NCI-H82 (cell line): Measurements from ENCODE around the gene SLC66A1.

ENCODE experiments used
- DNase-seq: peaks from one replicate; lab custom pipeline; 2025; lab: John Stamatoyannopoulos, UW

SLC66A1 gene

GRCh38 chr1:19343617-19344350 is 31.7 kb downstream of the SLC66A1 start:
- DNase-seq = no peak

DNA sequence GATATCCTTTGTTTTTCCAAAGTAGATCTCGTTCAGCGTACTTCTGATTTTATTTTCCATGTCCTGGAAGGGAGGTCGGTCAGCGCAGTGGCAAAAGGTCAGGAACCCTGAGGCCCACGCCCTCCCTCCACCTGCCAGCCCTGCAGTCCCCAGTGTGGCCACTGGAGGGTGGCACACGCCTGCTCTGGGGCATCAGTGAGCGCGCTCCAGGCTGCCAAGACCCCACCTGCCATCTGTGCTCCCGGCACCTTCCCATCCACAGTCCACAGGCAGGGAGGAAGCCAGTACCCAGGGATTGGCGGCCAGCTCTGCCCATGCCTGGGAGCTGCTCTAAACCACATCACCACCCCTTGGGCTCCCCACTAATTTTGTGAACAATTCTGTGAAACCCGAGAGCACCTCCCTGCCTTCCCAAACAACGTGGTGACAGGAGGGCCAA is 32.3 kb downstream of the SLC66A1 start:
- DNase-seq = peak; percentile 81

GRCh38 chr1:19344831-19345230 is 32.7 kb downstream of the SLC66A1 start:
- DNase-seq = no peak

- DNase-seq = no peak
These were observed 33.3 kb downstream of the SLC66A1 start for GRCh38 chr1:19345391-19345790.

DNA sequence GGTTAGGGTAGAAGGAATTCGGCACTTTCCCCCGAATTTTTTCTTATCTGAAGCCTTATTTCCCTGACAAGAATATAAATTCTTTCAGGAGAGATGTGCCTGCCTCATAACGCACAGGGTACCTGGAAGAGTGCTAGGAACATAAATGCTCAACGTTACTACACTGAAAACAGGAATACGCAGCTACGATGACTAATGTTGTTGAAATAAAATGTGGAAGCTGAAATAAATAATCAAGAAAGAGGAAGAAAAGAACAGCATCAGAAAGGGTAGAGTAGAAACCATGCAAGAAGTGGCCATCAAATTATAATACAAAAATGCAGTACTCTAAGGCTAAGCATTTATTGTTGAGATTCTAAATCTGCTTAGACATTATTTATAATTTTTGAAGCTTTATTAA is 33.9 kb downstream of the SLC66A1 start:
- no peak for DNase-seq

DNA sequence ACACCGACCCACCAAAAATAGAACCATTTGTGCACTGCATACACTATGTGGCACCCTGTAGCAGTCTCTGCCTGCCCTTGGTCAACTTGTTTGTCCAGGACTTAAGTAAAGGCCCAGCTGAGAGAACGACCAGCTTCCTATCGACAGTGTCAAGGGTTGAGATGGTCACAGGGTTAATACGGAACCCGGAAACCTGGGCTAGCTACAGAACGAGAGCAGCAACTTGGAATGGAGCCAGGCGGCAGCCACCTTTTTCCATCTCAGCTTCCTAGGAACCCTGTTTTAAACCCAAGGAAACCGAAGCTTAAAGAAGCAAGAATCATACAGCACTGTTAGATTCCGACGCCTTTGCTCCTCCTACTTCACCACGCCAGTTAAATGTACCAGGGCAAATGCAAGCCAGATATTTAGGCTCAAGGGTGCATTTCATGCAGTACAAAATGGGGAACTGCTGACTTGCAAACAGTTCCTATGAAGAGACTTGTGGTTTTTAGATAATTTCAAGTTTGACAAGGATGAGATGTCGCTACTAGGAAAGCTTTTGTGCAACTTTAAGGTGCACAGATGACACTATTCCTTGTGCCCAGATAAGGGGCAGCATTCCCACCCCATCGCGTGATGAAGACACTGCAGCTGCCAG is 35.5 kb downstream of the SLC66A1 start:
- no peak for DNase-seq

DNA sequence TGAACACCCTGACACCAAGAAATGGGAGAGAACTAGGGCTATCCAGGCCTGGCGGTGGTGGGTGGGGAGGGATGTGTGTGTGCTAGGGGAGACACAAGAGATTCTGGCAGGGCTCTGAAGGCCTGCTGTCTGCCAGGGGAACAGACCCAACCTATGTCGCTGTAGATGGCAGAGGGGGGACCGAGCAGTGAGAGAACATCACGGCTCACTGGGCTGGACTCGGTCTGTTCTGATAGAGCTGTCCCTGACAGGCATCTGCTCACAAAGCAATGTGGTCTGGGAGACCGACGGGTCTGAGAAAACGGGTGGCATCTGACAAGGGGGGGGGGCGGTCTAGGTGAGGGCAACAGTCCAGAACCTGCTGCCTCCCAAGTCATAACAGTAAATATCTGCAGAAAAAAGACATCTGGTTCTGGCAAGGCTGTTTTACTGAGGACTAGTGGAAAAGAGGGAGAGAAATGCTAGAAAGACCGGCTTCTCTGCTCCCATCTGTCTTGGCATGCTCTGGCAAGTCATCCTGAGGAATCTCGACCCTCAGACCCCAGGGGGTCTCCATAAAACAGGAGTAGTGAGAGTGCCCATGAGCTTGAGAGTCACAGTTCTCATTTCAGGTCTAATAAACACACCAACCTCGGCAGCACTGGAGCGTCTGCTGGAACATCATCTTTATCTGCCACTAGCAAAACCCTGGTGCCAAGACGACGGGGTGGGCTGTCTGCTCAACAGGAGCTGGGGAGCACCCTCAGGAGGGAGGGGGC is 36.5 kb downstream of the SLC66A1 start:
- no peak for DNase-seq

DNA sequence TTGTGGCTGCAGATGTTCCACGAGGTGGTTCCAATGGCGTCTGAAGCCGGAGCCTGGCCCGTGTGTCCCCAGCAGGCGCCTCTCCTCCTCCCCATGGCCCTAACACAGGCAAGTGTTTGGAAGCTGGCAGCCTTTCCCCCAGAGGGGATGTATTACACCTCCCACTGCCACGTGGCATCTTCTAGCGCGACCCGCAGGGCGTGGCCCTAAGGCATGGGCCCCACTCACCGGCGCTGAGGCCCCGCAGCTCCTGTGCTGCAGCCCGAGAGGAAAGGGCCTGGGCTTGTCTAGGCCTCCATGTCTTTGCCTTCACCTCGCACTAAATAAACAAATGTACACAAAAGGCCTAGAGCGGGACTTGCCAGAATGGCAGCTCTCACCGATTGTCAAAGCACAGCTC is 37.9 kb downstream of the SLC66A1 start:
- no peak for DNase-seq

GRCh38 chr1:19350566-19350965 is 38.4 kb downstream of the SLC66A1 start:
- no peak for DNase-seq

- DNase-seq = no peak
These were observed 39.7 kb downstream of the SLC66A1 start for GRCh38 chr1:19351873-19352272.

- DNase-seq = no peak
These were observed 40.7 kb downstream of the SLC66A1 start for GRCh38 chr1:19352839-19353238.

GRCh38 chr1:19353596-19353995 is 41.5 kb downstream of the SLC66A1 start:
- DNase-seq = no peak

DNA sequence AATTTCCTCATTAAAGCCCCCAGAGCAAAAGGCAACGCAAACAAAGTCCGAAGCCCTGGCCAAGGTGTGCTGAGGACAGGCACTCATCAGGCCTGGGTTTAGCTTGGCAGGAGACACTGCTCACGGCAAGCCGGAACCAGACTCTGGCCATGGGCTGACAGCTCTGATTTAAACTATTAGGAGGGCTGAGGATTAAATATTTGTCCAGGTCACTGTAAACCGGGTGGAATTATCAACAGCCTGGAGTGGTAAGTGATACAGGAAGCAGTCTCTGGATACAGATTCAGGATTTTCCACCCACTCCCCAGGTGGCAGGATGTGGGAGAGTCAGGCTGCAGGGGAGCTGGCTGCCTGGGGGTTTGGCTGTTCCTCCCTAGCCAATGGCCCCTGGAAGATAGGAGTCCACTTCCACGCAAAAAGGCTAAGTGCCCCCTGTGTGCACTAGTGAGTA is 42.4 kb downstream of the SLC66A1 start:
- no peak for DNase-seq

GRCh38 chr1:19356266-19356665 is 44.1 kb downstream of the SLC66A1 start:
- DNase-seq = no peak

DNA sequence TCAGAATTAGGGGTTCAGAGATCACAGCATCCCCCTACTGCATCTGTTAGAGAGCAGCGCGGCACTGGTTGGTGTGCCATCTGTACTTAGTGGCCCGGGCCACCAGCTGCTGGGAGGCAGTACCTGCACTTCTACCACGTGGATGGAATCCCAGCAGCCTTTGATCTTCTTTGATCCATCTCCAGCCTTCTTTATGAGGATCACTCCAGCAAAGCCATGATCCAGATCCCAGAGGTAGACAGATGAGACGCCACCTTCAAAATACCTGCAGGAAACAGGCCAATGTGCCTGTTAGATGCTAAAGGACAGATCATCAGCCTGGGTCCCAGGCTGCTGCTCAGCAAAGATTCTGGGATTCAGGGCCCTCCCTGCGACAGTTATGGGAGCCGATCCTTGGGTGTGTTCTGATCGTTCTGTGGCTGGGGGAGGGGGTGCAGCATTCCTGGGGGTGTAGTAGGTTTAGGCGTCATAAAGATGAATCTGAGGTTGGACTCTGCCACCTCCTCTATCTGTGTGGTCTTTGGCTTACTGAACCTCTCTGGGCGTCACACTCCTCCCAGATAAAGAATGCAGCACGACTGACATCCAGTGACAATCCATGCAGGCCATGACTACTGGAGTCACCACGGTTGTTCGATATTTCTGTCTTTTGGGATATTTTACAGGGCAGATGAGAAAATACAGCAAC is 45.3 kb downstream of the SLC66A1 start:
- no peak for DNase-seq

DNA sequence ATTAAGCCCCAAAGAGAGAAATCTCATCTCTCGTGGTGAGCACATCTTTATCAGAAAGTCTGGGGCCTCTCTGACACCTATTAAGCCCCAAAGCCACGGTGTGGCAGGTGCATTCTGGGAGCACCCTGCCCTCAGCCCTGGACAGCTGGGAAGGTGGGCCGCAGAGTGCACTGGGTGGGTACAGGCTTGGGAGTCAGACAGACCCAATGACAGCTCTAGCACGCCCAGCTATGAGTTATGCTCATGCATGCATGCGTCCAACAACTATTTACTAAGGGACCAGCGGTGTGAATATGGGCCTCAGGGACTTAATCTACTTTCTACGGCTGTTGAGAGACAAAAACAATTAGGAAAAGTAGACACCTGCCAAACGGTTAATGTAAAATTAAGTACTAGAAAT is 46.6 kb downstream of the SLC66A1 start:
- DNase-seq = no peak

DNA sequence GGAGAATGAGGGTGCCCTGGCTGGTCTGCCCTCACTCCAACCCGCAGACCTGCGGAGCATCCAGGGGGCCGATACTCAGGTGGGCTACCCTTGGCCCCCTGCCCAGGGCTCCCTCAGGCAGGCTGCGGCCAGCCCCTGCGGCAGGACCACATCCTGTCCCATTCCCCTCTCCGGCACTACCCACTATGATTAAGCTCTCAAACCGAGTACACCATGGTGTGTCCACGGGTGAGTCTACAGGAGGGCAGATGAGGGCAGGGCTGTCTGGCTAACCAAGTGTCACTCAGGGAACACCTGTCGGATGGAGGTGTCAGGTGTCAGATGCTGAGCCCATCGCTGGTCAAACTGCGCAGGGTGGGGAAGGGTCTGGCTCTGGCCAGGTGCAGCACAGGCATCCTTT is 47.2 kb downstream of the SLC66A1 start:
- no peak for DNase-seq

GRCh38 chr1:19360016-19360415 is 47.9 kb downstream of the SLC66A1 start:
- peak; percentile 21 for DNase-seq

DNA sequence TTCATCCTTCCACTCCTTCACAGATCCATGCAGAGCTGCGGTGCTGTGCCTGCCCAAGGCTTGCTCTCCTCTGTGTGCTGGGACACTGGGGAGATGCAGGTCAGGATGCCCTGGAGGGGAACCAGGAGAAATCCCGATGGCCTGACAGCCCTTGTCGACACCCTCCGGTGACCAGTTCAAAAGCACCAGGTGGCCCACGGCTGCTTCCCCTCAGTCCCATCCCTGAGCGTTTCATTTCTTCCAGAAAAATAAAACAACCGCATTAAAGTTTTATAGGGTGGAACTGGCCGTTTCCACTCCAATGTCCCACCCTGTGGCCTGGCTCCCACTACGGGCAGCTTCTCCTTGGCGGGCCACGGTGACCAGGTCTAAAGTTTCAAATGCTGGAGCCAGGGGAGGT is 48.3 kb downstream of the SLC66A1 start:
- no peak for DNase-seq

GRCh38 chr1:19360843-19361610 is 48.9 kb downstream of the SLC66A1 start:
- no peak for DNase-seq

DNA sequence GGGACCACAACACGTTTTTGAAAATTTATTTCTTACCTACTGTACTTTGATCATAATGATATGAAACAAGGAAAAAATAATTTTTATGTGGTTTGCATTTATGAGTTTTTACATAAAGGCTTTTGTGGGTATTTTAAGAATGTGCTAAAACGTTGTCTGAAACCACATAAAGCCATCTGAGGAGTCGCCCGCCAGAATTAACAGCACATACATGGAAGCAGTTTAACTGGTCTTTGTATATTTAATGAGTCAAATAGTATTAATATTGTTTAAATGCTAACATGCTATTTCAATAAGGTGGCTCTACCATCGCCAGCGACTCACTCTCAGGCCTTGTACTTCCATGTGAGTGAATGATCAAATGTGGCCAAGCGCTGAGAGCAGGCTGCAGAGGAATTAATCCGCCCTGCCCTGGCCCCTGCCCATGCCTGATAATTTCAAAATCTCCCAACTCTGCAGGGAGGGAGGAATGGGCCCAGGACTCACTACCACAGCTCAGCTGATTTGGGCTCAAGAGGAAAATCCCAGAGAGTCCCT is 49.6 kb downstream of the SLC66A1 start:
- no peak for DNase-seq
